A204.1 (cell line): ENCODE results near the gene FBXW9.
"Not testable (repeated sequence)": the region's sequence is repeated elsewhere in the genome, so short reads cannot be mapped to it uniquely, and the experiment has no call there.

Experiments
- FAIRE-seq: peaks from 2 replicates; lab custom pipeline; 2012; peaks lifted over from hg19 to GRCh38; lab: Jason Lieb, UNC

The FBXW9 gene

GRCh38 chr19:12680034-12680433 is 16.4 kb downstream of the FBXW9 start:
- no peak for FAIRE-seq

GRCh38 chr19:12678039-12678438 is 18.4 kb downstream of the FBXW9 start:
- not testable (repeated sequence) for FAIRE-seq

GRCh38 chr19:12676928-12677327 is 19.5 kb downstream of the FBXW9 start:
- FAIRE-seq, result no peak

- no peak for FAIRE-seq
Measured at GRCh38 chr19:12676384-12676792, 20.0 kb downstream of the FBXW9 start.

GRCh38 chr19:12675940-12676339 is 20.5 kb downstream of the FBXW9 start:
- no peak for FAIRE-seq

- FAIRE-seq, result no peak
Measured at GRCh38 chr19:12675399-12675798, 21.0 kb downstream of the FBXW9 start.

GRCh38 chr19:12672744-12673143 is 23.7 kb downstream of the FBXW9 start:
- FAIRE-seq, result no peak

GRCh38 chr19:12670159-12670928 is 26.1 kb downstream of the FBXW9 start:
- no peak for FAIRE-seq

- FAIRE-seq, result no peak
Measured at GRCh38 chr19:12669270-12670158, 26.9 kb downstream of the FBXW9 start.

GRCh38 chr19:12668932-12669269 is 27.5 kb downstream of the FBXW9 start:
- FAIRE-seq, result no peak

GRCh38 chr19:12668346-12668745 is 28.1 kb downstream of the FBXW9 start:
- no peak for FAIRE-seq

- no peak for FAIRE-seq
Measured at GRCh38 chr19:12667731-12668302, 28.6 kb downstream of the FBXW9 start.

- FAIRE-seq, result no peak
Measured at GRCh38 chr19:12666265-12667048, 30.0 kb downstream of the FBXW9 start, which contains the start of the genes MAN2B1 and WDR83. TSS of gene MAN2B1 (minus strand) at chr19:12666742. CDS start at chr19:12666701, 41 bp downstream. TSS of gene WDR83 (plus strand) at chr19:12666807. CDS start at chr19:12669791, 2,984 bp downstream.

- no peak for FAIRE-seq
Measured at GRCh38 chr19:12665671-12666264, 30.7 kb downstream of the FBXW9 start.

GRCh38 chr19:12665281-12665573 is 31.2 kb downstream of the FBXW9 start:
- FAIRE-seq, result no peak

- no peak for FAIRE-seq
Measured at GRCh38 chr19:12664406-12665280, 31.8 kb downstream of the FBXW9 start.

GRCh38 chr19:12660980-12661379 is 35.5 kb downstream of the FBXW9 start:
- no peak for FAIRE-seq

- no peak for FAIRE-seq
Measured at GRCh38 chr19:12657966-12658365, 38.5 kb downstream of the FBXW9 start.

GRCh38 chr19:12656899-12657571 is 39.4 kb downstream of the FBXW9 start:
- no peak for FAIRE-seq

GRCh38 chr19:12655546-12655945 is 40.9 kb downstream of the FBXW9 start:
- FAIRE-seq, result no peak
